MM.1S (cell line): ENCODE data around the gene C15orf62.

Source experiments
- CTCF ChIP-seq: fragments of 300-600 bp; sonication (generic); IDR thresholded peaks from 2 replicates; pipeline ENCODE4 v1.5.1; 2016; ENCODE audit warnings: antibody characterized with exemption, low read length, mixed read lengths
- EZH2 ChIP-seq: fragments of 300-600 bp; sonication (generic); optimal IDR thresholded peaks from 2 replicates; pipeline ENCODE3; 2017; ENCODE audit warnings: low read depth, mild to moderate bottlenecking, antibody characterized with exemption, low read length, mixed read lengths

GRCh38 chr15:40736575-40736974 lies 33.2 kb upstream of the C15orf62 start:
- no peak for TF ChIP-seq CTCF
- no peak for TF ChIP-seq EZH2
